Panc1 (cell line): ENCODE results near the gene LNX2. TPM values are rescaled to one million over a fixed set of nuclear protein-coding genes. Genes with fewer than 3 reads are reported as not detected.

Experiments
- ATAC-seq: fragments of 200-7000 bp; cut with Tn5 transposase; 2 replicates; pipeline ENCODE4 v1.9.1; 2020; ENCODE audit warnings: mild to moderate bottlenecking, moderate library complexity
- BruUV-seq: library from RNA; stranded (reverse); fragments of 400-500 nt; replicated peaks from 2 replicates; lab custom pipeline; 2021; lab: Mats Ljungman, UMichigan
- CTCF ChIA-PET: fragments of 300-600 bp; sonication (Branson Sonifier 250); formaldehyde crosslinking; loops from one replicate; lab custom pipeline; 2022; ENCODE audit warnings: antibody characterized with exemption; lab: Charles Lee
- POLR2A ChIA-PET: fragments of 300-600 bp; sonication (Branson Sonifier 250); formaldehyde crosslinking; loops from one replicate; lab custom pipeline; 2022; ENCODE audit warnings: antibody characterized with exemption; lab: Charles Lee
- DNase-seq: peaks from one replicate; pipeline ENCODE4 v3.0.0-alpha.2; 2010; ENCODE audit warnings: low read depth, low spot score
- H3K27ac ChIP-seq: 2 replicates; pipeline ENCODE4 v1.5.1; 2011; ENCODE audit warnings: mild to moderate bottlenecking, low read length, inconsistent platforms
- H3K27me3 ChIP-seq: fragments of 200-500 bp; sonication (Bioruptor generic); 2 replicates; pipeline ENCODE4 v1.6.0; 2014; ENCODE audit warnings: low read length, inconsistent platforms; ENCODE audit not compliant: control insufficient read depth, insufficient read depth
- H3K36me3 ChIP-seq: fragments of 200-500 bp; sonication (Bioruptor generic); 2 replicates; pipeline ENCODE4 v1.5.1; 2014; ENCODE audit warnings: inconsistent platforms, mild to moderate bottlenecking, low read length, moderate library complexity; ENCODE audit not compliant: control insufficient read depth, insufficient read depth
- H3K4me1 ChIP-seq: 2 replicates; pipeline ENCODE4 v1.5.1; 2011; ENCODE audit warnings: inconsistent platforms, mild to moderate bottlenecking, low read length, moderate library complexity; ENCODE audit not compliant: control insufficient read depth, insufficient read depth
- H3K4me3 ChIP-seq, 2 experiments: 2 replicates each; pipeline ENCODE4 v1.5.1; 2011 to 2012; ENCODE audit warnings: low read depth in 2 of 2, low read length in 2 of 2, mild to moderate bottlenecking in 2 of 2, inconsistent platforms in 1 of 2, moderate library complexity in 1 of 2
- H3K9me3 ChIP-seq: fragments of 200-500 bp; sonication (Bioruptor generic); 2 replicates; pipeline ENCODE4 v1.5.1; 2014; ENCODE audit warnings: low read depth, mild to moderate bottlenecking, inconsistent platforms, low read length, moderate library complexity; ENCODE audit not compliant: control insufficient read depth, insufficient read depth
- POLR2AphosphoS5 ChIP-seq: IDR thresholded peaks from 2 replicates; pipeline ENCODE4 v1.6.1; 2012; ENCODE audit warnings: mild to moderate bottlenecking, low read depth, low read length, moderate library complexity
- SIN3A ChIP-seq: IDR thresholded peaks from 2 replicates; pipeline ENCODE4 v1.6.1; 2012; ENCODE audit warnings: low read depth, mild to moderate bottlenecking, low read length, moderate library complexity, borderline replicate concordance; ENCODE audit not compliant: insufficient read depth
- TCF7L2 ChIP-seq: IDR thresholded peaks from 2 replicates; pipeline ENCODE4 v1.6.1; 2011; ENCODE audit warnings: mild to moderate bottlenecking, low read depth, low read length, inconsistent platforms
- in situ Hi-C: cut with HindIII; loops from 2 replicates; pipeline ENCODE4 v1.10.0; 2016; ENCODE audit warnings: low sequenced_read_pairs, low pct_unique_long_range_greater_than_20kb
- intact Hi-C: fragments of 100-400 bp; cut with micrococcal nuclease; formaldehyde crosslinking; loops from one replicate; pipeline ENCODE4 v1.10.0; 2022; ENCODE audit not compliant: unreplicated experiment
- total RNA-seq: library from RNA; stranded (reverse); gene quantifications from one replicate; pipeline ENCODE4 v1.2.1, GENCODE V29; 2021; ENCODE audit not compliant: unreplicated experiment
- TF ChIP-seq, protein P1 (sequence below), 2 experiments: IDR thresholded peaks; 2 replicates each; pipeline ENCODE4 v1.6.1; 2011 to 2012; ENCODE audit warnings: low read depth in 2 of 2, control low read depth in 1 of 2, low read length in 1 of 2, mild to moderate bottlenecking in 1 of 2, moderate library complexity in 1 of 2; ENCODE audit not compliant: insufficient read depth in 1 of 2
- TF ChIP-seq, protein P2 (sequence below): fragments of 450-650 bp; IDR thresholded peaks from 2 replicates; pipeline ENCODE4 v1.5.1; 2017; ENCODE audit warnings: mild to moderate bottlenecking

The LNX2 gene
- total RNA-seq, 1 experiment from 2014 or later = 11.6 TPM

DNA sequence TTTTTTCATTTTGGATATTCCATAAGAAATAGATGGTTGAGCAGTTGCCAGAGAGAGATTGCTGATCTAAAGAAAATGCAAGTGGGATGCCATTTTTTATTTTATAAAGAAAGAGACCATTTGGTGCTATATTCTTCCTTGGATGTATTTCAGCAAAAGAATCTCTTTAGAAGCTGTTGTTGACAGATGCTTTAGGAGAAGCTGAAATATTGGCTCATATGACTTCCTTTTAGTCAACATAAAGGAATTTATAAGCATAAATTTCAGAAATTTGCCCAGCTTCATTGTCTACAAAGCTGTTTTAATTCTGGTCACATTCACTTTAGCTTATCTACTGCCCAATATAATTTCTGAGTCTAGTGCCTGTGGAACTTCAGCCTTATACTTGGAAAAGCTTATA is 38.2 kb upstream of the LNX2 start:
- H3K4me3 ChIP-seq = no peak overlapping the region
- in situ Hi-C loops (no loop called here), intact Hi-C loops (no loop called here)
- no TSS peak for BruUV-seq
- TF ChIP-seq SIN3A (no peak), POLR2AphosphoS5 (no peak), TCF7L2 (no peak)
- TF ChIP-seq, protein P1, sequence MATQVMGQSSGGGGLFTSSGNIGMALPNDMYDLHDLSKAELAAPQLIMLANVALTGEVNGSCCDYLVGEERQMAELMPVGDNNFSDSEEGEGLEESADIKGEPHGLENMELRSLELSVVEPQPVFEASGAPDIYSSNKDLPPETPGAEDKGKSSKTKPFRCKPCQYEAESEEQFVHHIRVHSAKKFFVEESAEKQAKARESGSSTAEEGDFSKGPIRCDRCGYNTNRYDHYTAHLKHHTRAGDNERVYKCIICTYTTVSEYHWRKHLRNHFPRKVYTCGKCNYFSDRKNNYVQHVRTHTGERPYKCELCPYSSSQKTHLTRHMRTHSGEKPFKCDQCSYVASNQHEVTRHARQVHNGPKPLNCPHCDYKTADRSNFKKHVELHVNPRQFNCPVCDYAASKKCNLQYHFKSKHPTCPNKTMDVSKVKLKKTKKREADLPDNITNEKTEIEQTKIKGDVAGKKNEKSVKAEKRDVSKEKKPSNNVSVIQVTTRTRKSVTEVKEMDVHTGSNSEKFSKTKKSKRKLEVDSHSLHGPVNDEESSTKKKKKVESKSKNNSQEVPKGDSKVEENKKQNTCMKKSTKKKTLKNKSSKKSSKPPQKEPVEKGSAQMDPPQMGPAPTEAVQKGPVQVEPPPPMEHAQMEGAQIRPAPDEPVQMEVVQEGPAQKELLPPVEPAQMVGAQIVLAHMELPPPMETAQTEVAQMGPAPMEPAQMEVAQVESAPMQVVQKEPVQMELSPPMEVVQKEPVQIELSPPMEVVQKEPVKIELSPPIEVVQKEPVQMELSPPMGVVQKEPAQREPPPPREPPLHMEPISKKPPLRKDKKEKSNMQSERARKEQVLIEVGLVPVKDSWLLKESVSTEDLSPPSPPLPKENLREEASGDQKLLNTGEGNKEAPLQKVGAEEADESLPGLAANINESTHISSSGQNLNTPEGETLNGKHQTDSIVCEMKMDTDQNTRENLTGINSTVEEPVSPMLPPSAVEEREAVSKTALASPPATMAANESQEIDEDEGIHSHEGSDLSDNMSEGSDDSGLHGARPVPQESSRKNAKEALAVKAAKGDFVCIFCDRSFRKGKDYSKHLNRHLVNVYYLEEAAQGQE (IDR thresholded peaks at IDR 0.05; ENCODE audit: insufficient read depth in 1 of 2, low read depth in 2 of 2, low read length in 1 of 2) = no peak
- TF ChIP-seq, protein P2, sequence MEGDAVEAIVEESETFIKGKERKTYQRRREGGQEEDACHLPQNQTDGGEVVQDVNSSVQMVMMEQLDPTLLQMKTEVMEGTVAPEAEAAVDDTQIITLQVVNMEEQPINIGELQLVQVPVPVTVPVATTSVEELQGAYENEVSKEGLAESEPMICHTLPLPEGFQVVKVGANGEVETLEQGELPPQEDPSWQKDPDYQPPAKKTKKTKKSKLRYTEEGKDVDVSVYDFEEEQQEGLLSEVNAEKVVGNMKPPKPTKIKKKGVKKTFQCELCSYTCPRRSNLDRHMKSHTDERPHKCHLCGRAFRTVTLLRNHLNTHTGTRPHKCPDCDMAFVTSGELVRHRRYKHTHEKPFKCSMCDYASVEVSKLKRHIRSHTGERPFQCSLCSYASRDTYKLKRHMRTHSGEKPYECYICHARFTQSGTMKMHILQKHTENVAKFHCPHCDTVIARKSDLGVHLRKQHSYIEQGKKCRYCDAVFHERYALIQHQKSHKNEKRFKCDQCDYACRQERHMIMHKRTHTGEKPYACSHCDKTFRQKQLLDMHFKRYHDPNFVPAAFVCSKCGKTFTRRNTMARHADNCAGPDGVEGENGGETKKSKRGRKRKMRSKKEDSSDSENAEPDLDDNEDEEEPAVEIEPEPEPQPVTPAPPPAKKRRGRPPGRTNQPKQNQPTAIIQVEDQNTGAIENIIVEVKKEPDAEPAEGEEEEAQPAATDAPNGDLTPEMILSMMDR = no peak
- ChIA-PET POLR2A (no interaction called here), CTCF (no interaction called here)
- ATAC-seq = no peak
- no peaks in the 10 kb centered on the region for H3K4me1 ChIP-seq
- no peaks in the 10 kb centered on the region for H3K9me3 ChIP-seq
- H3K27ac ChIP-seq = no peak overlapping the region
- DNase-seq = no peak
- no peaks in the 10 kb centered on the region for H3K27me3 ChIP-seq
- no peaks in the 10 kb centered on the region; the same call in 1 of the 2 replicates for H3K36me3 ChIP-seq

DNA sequence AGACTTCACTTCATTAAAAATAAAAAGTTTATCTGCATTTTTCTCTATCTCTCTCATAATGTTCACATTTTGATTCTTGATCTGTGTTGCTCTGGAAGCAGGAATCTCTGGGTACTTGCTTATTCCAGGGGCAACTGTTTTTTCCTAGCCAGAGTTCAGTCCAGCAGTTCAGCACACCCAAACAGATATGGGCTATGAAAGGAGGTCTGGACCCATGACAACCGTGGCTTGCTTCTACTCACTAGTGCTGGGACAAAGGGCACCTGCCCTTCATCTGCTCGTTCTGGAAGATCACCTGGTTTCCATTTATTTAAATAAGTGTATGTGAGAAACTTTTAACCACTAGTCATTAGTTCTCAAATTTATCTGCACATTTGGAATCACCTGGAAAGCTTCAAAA is 37.4 kb upstream of the LNX2 start:
- no peak for DNase-seq
- H3K27me3 ChIP-seq = no peaks in the 10 kb centered on the region
- intact Hi-C loops = no loop called here
- no peak for TF ChIP-seq SIN3A
- no peak for TF ChIP-seq POLR2AphosphoS5
- TF ChIP-seq, protein P2 = no peak
- TF ChIP-seq, protein P1 (IDR thresholded peaks at IDR 0.05; ENCODE audit: insufficient read depth in 1 of 2, low read depth in 2 of 2, low read length in 1 of 2) = no peak
- TF ChIP-seq TCF7L2 = no peak
- H3K27ac ChIP-seq = no peak overlapping the region
- ChIA-PET POLR2A (no interaction called here), CTCF (no interaction called here)
- H3K4me1 ChIP-seq = no peaks in the 10 kb centered on the region
- H3K36me3 ChIP-seq = no peaks in the 10 kb centered on the region; the same call in 1 of the 2 replicates
- no peak overlapping the region for H3K4me3 ChIP-seq
- H3K9me3 ChIP-seq = no peaks in the 10 kb centered on the region
- no TSS peak for BruUV-seq
- in situ Hi-C loops = no loop called here
- no peak for ATAC-seq
